COLO668 (cell line): ENCODE measurements around the gene TET1.
A peak's percentile ranks its signal among the peaks of the same experiment; 100 is the strongest.
"Not testable (repeated sequence)": the region's sequence is repeated elsewhere in the genome, so short reads cannot be mapped to it uniquely, and the experiment has no call there.

ENCODE experiments used
- DNase-seq: peaks from one replicate; lab custom pipeline; 2025; ENCODE audit not compliant: unreplicated experiment; lab: John Stamatoyannopoulos, UW

TET1 gene

DNA sequence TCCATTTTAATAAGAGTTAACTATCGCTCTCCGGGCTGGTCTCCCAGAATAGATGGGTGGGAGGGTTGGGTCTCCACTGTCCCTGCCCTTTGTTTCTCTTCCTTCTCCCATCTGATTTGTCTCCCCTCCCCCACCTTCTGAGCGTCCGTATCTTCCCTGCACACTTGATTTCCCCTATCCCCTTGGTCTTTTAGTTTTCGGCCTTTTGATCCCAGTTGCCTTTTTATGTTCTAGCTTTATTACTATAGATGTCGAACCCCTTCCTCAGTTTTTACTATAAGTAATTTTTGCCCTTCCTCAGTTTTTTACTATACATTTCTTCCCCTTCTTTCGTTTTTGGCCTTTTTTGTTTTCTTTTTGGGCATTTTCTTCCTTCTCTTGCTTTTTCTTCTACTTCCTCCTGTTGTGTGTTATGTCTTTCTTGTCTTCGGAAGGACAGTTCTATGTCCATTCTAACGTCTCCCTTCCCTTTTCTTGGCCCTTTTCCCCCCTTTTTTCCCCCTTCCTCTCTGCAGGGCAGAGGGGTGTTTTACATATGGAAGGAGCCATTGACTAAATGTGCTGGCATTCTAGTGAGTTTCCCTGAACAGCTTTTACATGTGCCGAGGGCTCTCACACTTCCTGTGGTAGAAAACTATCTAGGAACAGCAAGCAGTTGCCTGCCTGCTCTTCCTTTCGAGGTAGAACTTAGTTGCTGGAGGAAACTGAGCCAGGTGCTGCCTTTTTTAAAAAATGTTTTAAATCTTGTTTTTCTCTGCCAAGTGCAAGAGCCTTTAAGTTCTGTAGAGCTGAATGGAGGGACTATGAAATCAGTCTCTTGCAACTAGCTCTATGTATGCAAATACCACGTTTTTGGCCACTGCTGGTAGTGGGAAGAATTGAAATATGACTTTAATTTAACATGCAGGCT lies 2.8 kb downstream of the TET1 start:
- DNase-seq = no peak

DNA sequence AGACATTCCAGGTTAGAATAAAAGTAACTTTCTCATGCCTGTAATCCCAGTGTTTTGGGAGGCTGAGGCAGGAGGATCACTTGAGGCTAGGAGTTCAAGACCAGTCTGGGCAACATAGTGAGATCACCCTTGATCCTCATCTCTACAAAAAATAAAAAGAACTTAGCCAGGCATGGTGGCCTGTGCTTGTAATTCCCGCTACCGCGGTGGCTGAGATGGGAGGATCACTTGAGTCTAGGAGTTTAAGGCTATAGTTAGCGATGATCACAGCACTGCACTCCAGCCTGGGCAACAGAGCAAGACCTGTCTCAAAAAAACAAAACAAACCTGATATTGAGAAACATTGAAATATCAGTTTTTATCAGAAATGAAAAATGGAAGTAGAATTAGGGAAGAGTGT lies 4.6 kb downstream of the TET1 start:
- no peak for DNase-seq

DNA sequence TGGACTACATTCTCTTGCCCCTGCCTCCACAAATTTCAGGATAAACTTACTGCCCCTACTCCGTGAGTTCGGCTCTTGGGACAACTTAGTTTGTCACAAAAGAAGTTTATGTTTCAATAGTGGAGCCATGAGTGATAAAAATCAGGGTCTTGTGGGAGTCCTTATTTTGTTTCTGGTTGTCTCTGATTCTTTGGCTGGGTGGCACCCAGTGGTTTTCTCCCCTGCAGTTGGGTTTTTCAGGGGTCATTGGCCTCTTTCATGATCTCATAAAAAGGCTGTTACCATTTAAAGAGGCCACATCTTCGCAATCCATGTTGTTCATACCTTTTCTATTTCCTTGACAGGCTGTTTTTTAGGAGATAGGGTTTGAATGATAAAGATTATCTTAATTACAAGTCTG lies 5.5 kb downstream of the TET1 start:
- DNase-seq = no peak

DNA sequence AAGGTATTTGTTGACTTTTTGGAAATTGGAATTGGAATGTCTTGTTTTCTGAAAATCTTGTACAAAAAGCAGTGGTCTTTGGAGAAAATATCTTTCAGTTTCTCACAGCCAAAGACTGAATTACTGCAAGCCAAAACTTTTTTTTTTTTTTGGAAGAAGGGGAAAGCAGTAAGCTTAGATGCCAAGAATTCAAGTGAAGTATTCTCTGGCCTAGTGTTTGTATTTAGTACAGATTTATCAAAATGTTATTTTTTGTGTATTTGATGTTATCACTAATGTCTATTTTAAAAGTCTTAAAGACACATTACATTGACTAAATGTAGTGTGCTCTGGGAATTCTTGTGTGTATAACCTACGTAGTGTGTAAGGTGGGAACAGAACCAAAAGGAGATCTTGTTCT lies 6.2 kb downstream of the TET1 start:
- DNase-seq = no peak

DNA sequence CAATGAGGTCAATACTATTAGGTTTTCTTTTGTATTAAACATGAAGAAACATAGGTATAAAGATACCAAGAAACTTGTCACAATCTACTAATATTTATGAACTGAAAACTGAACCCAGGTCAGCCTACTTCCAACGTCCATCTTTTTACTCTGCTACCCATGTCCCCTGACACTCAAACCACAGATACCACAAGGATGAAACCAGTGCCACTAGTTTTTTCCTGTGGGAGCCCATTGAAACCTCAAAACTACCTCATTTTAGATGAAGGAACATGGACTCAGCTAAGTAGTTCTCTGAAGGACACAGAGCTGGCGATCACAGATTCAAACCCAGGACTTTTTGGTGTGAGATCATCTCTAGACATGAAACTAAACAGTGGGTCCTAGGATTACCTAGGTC lies 6.8 kb downstream of the TET1 start:
- no peak for DNase-seq

DNA sequence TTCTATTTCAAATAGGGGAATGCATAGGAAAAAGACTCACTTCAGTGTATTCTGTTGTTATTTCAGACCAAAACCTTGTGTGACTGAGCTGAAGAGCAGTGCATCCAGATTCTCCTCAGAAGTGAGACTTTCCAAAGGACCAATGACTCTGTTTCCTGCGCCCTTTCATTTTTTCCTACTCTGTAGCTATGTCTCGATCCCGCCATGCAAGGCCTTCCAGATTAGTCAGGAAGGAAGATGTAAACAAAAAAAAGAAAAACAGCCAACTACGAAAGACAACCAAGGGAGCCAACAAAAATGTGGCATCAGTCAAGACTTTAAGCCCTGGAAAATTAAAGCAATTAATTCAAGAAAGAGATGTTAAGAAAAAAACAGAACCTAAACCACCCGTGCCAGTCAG lies 12.0 kb downstream of the TET1 start:
- DNase-seq = no peak

DNA sequence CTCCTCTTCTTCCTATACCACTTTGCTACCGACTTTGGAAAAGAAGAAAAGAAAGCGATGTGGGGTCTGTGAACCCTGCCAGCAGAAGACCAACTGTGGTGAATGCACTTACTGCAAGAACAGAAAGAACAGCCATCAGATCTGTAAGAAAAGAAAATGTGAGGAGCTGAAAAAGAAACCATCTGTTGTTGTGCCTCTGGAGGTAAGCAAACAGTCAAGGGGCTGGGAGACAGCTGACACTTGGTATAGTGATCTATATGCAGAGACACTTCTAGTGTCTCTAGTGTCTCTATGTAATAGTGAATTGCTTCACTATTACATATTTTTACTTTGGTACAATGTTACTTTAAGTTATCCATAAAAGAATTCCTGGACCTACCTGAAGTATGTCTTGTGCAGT lies 13.9 kb downstream of the TET1 start:
- DNase-seq = no peak

DNA sequence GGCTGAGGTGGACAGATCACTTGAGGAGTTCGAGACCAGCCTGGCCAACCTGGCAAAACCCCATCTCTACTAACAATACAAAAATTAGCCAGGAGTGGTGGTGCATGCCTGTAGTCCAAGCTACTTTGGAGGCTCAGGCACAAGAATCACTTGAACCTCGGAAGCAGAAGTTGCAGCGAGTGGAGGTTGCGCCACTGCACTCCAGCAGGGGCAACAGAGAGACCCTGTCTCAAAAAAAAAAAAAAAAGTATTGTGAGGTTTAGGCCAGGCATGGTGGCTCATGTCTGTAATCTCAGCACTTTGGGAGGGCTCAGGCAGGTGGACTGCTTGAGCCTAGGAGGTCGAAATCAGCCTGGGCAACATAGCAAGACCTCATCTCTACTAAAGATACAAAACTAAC lies 16.0 kb downstream of the TET1 start:
- DNase-seq = no peak

DNA sequence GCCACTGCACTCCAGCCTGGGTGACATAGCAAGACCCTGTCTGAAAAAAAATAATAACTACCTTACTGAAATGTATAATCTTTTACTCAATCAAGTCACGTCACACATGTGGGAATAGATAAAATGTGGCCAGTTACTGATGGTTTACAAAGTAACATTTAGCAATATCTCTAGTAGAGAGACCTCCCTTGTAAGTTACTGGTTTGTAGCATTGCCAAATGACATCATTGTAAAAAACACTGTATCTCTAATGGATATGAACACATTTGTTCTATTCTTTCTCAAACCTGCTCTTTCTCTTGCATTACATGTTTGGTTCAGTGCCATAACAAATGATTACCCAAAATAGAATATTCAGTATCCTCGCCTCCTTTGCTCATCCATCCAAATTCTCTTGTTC lies 18.8 kb downstream of the TET1 start:
- DNase-seq = no peak

DNA sequence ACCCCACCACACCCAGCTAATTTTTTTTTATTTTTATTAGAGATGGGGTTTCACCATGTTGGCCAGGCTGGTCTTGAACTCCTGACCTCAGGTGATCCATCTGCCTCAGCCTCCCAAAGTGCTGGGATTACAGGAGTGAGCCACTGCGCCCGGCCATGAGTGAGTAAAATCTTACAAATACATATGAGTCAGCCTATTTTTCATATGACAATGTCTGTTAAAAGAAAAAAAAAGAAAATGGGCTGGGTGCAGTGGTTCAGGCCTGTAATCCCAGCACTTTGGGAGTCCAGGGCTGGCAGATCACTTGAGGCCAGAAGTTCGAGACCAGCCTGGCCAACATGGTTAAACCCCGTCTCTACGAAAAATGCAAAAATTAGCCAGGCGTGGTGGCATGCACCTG lies 24.1 kb downstream of the TET1 start:
- DNase-seq = not testable (repeated sequence)

DNA sequence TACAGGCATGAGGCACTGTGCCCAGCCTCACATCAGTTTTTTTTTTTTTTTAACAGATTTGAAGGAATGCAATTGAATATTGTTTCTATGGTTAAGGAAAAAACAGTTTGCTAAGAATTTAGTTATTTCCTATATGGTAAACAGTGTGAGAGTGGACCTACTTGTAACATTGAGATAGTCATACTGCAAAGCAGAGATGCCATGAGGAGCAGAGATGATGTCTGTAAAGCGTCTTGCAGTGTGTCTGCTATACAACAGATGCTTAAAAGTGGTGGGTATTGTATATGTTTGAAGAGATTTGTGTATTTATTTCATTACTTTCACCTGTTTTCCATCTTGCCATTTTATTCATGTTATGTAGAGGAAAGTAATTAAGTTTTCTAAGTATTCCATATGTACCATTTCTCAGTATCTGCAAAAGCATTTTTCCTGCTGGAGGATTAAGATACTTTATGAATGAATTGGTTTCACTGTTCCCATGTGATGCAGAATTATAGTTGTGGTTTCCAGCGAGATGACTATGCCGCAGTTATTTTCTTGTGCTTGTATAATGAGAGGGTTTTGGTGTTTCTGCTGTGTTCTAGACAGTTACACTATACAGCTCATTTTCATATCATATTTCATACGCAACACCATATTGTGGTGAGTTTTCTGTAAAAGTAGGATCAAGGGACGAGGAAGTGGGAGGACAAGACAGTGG lies 26.6 kb downstream of the TET1 start:
- no peak for DNase-seq

DNA sequence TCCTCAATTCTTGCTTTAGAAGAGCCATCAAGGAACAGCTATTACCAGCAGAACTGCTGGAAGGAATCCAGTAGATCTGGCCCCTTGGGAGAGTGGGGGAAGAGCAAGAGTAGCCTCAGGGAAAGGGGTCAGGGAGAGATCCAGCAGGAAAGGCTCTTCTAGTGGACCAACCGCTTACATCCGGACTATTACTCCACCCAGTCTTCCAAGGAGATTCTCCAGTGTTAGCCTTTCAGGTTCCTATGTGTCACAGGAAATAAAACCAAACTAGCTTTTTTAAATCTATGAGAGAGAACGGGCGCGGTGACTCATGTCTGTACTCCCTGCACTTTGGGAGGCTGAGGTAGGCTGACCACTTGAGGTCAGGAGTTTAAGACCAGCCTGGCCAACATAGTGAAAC lies 34.3 kb downstream of the TET1 start:
- no peak for DNase-seq

DNA sequence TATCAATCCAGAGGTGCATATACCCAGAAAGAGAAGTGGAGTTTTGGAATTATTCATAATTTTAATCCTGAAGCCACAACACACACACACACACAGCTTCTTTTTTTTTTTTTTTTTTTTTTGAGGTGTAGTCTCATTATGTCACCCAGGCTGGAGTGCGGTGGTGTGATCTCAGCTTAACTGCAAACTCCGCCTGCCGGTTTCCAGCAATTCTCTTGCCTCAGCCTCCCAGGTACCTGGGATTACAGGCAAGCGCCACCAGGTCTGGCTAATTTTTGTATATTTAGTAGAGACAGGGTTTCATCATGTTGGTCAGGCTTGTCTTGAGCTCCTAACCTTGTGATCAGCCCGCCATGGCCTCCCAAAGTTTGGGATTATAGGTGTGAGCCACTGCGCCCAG lies 35.4 kb downstream of the TET1 start:
- DNase-seq = peak; percentile 6

DNA sequence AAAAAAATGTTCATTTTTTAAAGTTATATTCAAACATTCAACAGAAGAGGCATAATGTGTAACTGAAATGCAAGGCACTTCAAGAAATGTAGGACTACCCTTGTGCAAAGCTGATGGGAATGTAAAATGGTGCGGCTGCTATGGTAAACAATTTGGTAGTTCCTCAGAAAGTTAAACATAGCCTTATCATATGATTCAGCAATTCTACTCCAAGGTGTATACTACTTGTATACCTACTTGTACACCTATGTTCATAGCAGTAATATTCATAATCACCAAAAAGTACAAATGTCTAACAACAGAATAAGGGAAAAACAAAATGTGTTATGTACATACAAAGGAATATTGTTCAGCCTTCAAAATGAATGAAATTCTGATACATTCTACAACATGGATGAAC lies 37.3 kb downstream of the TET1 start:
- no peak for DNase-seq

DNA sequence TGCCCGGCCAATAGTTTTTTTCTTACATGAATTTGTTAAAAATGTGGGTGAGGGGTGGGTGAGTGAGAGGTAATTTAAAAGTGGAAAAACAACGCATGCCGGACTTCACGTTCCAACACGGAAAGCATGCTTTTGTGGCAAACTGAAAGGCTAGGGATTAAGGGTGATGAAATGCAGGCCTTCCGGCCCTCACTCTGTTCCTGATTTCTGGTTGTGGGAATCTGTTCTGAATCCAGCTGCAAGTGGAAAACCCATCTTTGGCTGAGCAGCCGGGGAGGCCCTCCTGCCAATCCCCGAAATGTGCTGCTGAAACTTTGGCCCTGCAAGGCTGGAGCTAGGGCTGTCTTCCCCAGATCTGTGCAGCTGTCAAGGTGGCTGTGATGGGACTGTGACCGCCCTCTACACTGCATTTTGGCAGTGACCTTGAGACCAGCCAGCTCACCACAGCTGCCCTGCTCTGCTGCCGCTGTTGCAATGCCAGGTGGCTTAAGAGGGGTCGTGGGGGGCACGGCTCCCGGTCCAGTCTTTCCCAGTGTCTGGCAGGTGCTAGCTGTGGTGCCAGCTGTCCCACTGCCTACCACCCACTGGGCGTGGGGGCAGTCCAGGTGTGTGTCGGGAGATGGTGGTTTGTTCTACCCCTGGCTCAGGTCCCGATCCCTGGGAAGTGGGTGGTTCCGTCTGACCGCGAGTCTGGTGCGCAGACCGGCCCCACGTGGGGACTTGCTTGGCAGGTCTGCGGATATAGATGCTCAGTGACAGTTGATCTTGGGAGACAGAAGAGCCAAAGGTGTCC lies 39.0 kb downstream of the TET1 start:
- DNase-seq = peak; percentile 75

DNA sequence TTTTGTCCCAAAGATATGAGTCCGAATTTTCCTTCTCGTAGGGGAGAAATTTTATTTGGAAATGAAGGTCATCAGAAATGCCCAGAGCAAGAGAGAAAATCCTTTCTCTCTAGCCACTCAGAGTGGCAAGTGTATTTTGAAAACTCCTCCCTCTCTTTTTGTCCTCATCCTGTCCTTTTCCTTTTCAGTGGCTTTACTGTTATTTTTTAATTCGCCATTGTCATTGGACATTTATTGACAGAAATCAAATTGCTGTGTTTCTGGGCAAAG lies 39.6 kb downstream of the TET1 start:
- no peak for DNase-seq

DNA sequence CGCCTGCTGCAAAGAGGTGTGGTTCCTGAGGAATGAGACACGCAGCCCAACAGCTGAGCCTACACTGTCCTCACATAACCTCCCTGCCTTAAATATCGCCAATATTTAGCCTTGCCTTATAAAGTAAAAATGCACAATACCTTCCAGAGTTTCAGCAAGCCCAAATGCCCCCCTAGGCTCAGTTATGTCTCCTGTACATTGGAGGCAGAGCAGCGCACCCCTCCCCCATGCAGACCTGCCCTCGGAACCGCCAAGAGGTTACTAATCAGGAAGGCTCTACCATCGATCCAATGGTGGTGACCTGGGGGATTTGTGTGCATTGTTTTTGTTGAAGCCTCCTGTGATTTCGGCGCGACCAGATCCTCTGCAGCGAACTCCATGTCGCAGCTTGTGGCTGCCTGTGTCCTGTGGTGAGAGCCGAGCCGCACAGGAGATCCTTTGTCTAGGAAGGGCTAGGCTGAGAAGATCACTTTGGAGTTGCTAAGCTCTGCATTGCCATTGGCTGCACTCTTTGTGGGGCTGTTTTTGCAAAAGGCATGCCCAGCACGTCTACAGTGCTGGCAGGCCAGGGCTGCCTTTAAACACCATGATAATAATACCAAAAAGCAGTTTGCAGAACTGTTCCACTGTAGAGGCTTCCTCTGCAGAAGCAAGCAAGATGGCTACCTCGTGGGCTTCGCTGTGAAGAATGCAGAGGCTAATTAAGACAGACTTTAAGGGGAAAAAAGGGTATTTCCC lies 40.1 kb downstream of the TET1 start:
- peak; percentile 74 for DNase-seq

DNA sequence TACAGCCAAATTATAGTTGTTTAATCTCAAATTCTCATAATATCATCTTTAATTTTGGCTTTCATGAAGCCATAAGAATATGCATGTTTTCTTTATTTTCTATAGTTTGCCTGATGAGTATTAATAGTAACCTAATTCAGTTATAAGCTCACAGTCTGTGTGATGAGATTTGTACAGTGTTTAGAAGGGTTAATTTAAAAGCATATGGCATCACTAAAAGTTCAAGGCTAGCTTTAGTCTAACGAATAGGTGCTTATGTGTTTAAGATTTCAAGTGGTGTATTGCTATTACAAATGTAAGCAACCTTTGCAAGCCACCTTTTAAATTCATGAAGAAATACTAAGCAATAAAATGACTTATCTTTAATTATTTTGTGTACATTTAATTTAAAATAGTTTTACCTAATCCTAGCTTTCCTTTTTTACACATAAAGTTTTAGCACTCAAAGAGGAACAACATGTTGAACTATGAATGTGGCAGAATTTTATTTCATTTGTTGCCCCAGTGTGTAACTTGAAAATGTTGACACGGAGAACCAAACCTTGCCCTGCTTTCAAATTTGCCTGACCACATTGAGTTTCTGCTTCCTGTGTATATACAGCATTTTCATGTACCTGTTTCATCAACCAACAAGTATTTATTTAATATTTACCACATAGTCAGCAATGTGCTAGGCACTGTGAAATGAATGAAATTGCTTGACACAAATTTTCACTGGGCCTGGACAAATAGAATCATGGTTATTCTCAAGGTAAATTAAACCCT lies 41.5 kb downstream of the TET1 start:
- DNase-seq = no peak

DNA sequence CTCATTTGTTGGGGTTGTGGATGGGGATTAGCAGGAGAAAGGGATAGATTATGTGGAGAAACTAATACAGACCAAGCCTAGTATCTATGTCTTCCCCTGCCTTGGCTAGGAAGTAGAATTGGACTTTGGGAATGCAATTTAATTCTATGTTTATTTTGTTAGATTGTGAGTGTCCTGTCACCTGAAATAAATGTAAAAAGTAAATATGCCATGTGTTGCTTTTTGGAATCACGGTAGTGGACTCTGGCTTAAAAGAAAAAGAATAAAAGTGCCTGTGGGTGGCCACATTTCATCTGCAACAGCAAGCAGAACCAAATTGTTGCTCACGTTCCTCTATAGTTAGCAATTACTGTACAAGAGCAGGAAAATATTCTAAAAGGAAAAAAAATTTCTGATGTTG lies 42.3 kb downstream of the TET1 start:
- no peak for DNase-seq

DNA sequence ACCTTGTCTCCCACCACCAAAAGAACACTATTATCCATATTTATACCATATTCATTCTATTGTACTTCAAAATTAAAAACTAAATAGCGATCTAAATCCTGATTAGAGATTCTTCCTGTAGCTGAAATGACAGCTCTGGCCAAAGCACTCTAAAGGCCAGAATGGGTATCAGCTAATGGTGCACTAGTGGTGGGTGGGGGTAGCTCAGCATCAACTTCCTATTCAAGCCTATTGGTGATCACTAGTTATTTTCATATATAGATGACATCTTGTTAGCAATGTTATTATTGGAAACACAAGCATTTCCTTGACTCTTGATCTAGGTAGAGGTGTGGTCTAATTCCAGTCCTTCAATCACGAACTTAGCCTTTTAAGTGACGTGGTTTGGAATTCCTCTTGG lies 43.6 kb downstream of the TET1 start:
- DNase-seq = no peak

DNA sequence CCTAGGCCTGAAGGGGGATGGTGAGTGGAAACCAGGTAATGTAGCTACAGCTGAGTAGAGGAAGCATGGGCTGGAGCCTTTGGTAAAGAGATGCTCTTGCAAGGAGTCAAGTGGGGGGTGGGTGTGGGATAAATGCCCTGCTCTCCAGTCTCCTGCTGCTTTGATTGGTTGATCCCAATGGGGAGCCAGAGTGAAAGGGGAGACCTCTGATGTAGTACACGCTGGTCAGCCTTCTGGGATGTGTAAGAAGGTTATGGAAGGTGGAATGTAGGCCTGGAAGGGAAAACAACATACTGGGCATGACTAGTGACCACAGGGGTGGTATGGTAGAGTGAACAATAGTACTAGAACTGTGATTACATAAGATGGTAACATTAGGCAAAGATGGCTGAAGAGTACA lies 44.3 kb downstream of the TET1 start:
- no peak for DNase-seq
